ENCODE data around the gene TAS2R41. TPM values are rescaled to one million over a fixed set of nuclear protein-coding genes. Genes with fewer than 3 reads are reported as not detected.
A peak's percentile ranks its signal among the peaks of the same experiment; 100 is the strongest.

Gene TAS2R41
- total RNA-seq, 4 donors from 2014 or later = 0.70 TPM; not detected in 3

DNA sequence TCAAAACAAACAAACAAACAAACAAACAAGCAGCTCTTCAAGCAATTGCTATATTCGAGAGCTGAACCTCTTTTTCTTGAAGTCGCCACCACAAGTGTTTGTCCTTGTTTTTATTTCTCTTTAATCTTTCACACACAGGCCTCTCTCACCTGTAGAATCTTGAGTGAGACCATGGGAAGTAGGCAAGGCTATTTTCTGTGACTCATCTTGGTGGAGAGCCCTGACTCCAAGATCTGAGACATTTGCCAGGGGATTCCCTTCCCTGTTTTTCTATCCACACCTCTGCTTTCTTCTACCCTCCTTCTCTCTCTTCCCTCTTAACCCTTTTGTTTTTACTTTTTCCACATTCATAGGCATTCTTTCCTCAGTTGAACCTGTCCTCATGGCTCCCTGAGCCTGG is 42.4 kb upstream of the TAS2R41 start:
- Histone ChIP-seq H3K4me3 (no peak overlapping the region), H3K27me3 (no peaks in the 10 kb centered on the region), H3K9me3 (no peaks in the 10 kb centered on the region), H3K36me3 (no peaks in the 10 kb centered on the region), H3K4me1 (peaks cover 4 to 25% (median 8%) of the 10 kb centered on the region in 3 donors), H3K27ac (peak overlapping the region in 3 of 4 donors; percentile 56 to 79 (median 76))
- intact Hi-C loops (cut with DNase I) = no loop called here
- TF ChIP-seq, protein P1, sequence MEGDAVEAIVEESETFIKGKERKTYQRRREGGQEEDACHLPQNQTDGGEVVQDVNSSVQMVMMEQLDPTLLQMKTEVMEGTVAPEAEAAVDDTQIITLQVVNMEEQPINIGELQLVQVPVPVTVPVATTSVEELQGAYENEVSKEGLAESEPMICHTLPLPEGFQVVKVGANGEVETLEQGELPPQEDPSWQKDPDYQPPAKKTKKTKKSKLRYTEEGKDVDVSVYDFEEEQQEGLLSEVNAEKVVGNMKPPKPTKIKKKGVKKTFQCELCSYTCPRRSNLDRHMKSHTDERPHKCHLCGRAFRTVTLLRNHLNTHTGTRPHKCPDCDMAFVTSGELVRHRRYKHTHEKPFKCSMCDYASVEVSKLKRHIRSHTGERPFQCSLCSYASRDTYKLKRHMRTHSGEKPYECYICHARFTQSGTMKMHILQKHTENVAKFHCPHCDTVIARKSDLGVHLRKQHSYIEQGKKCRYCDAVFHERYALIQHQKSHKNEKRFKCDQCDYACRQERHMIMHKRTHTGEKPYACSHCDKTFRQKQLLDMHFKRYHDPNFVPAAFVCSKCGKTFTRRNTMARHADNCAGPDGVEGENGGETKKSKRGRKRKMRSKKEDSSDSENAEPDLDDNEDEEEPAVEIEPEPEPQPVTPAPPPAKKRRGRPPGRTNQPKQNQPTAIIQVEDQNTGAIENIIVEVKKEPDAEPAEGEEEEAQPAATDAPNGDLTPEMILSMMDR (IDR thresholded peaks at IDR 0.05) = no peak
- no peak for TF ChIP-seq POLR2A (IDR thresholded peaks at IDR 0.05)
- no peak for DNase-seq
- 43 to 60% methylated on average over 2 of the region's 2 CpGs for WGBS, 2 donors

DNA sequence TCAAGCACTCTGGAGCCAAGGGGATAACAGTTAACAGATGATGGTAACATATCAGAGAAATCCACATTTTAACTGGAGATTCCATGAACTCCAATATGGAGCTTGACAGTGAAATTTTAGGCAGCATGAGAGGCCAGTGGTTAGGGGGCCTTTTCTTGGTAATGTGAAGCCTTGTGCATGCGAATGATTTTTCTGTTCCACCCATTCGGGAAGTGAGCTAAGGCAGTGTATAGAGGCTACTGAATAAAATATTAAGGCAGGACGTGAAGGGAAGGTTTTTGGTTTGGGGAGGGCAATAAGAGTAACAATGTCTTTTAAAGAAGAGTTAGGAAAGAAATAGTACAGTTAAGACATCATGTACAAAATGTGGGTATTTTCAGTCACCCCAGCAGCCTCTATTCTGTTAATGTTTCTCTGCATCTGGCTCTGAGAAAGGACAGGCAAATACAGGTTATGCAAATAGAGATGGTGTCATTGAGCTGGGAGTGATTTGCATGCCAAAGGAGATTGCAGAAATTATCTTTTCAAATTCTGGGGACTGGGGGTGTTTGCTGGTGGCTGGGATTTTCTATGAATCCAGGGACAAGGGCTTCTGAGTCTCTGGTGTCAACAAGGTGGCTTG is 41.2 kb upstream of the TAS2R41 start:
- H3K9me3 ChIP-seq = no peaks in the 10 kb centered on the region
- intact Hi-C loops (cut with DNase I) = no loop called here
- no peak overlapping the region for H3K4me3 ChIP-seq
- DNase-seq = no peak
- TF ChIP-seq POLR2A (IDR thresholded peaks at IDR 0.05) = no peak
- TF ChIP-seq, protein P1 (IDR thresholded peaks at IDR 0.05) = no peak
- peaks cover 0 to 20% (median 8%) of the 10 kb centered on the region in 3 donors for H3K4me1 ChIP-seq
- no peak overlapping the region for H3K27ac ChIP-seq
- no peaks in the 10 kb centered on the region for H3K36me3 ChIP-seq
- H3K27me3 ChIP-seq = no peaks in the 10 kb centered on the region
- 93 to 98% methylated on average over 3 of the region's 3 CpGs for WGBS, 2 donors

DNA sequence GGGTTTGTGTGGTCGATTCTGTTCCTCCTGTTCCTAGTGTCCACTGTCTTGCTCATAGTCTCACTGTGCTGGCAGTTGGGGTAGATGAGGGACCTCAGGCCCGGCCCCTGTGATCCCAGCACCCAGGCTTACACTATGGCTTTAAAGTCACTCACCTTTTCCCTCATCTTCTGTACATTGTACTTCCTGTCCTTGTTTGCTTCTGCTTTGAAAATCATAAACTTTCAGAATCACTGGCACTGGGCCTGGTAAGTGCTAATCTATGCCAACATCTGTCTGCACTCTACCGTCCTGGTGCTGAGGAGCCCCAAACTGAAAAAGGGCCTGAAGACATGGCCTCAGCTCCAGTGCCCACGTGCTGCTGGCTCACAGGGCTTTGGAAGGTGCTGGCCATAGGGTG is 40.1 kb upstream of the TAS2R41 start:
- H3K4me3 ChIP-seq = no peak overlapping the region
- H3K36me3 ChIP-seq = no peaks in the 10 kb centered on the region
- H3K27ac ChIP-seq = no peak overlapping the region
- 38 to 48% methylated on average over 4 of the region's 4 CpGs for WGBS, 2 donors
- no peaks in the 10 kb centered on the region for H3K9me3 ChIP-seq
- H3K27me3 ChIP-seq = no peaks in the 10 kb centered on the region
- no peak for DNase-seq
- H3K4me1 ChIP-seq = peaks cover 0 to 20% (median 8%) of the 10 kb centered on the region in 3 donors
- TF ChIP-seq POLR2A (IDR thresholded peaks at IDR 0.05) = no peak
- intact Hi-C loops (cut with DNase I) = no loop called here

DNA sequence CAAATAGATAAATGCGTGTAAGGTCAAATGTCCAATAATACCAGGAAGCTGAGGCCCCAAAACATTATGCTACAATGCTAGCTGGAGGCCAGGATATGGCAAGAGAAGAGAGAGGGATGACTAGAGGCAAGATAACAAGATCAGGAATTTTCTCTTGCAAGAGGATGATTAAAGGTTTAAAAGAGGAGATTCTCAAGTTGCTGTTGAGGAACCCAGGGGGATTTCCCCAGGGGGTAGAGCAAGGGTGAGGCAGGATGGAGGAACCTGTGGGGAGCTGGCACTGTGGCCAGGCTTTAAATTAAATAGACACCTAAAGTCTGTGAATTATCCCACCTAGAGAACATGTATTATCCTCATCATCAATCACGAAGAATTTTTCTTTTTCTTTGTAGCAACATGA is 37.8 kb upstream of the TAS2R41 start:
- H3K4me3 ChIP-seq = no peak overlapping the region
- no peak overlapping the region for H3K27ac ChIP-seq
- no peaks in the 10 kb centered on the region for H3K27me3 ChIP-seq
- DNase-seq = no peak
- H3K9me3 ChIP-seq = no peaks in the 10 kb centered on the region
- TF ChIP-seq POLR2A (IDR thresholded peaks at IDR 0.05) = no peak
- TF ChIP-seq, protein P1 (IDR thresholded peaks at IDR 0.05) = no peak
- H3K36me3 ChIP-seq = no peaks in the 10 kb centered on the region
- peaks cover 0 to 10% (median 8%) of the 10 kb centered on the region in 3 donors for H3K4me1 ChIP-seq
- intact Hi-C loops (cut with DNase I) = no loop called here
- WGBS, 2 donors = 89 to 94% methylated on average over 2 of the region's 2 CpGs

DNA sequence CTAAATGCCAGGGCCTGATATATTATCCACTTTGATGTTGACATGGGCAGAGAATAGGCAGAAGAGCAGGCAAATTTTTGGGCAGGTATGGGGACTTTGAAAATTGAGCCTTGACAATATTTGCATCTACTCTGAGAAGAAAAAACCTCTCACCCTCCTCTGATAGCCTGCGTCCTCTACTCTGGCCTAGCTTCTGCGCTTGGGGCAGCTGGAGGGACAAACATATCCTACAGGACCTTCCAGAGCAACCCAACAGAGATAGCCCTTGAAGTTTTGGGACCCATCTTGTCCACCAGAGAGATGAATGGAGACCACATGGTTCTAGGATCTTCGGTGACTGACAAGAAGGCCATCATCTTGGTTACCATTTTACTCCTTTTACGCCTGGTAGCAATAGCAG is 34.5 kb upstream of the TAS2R41 start, which contains the start of gene TAS2R60:
TAS2R60 (plus strand) TSS at position 301 of the 400 bp plus-strand sequence; CDS start at position 301, 0 bp downstream.
- peaks cover 0 to 8% (median 0%) of the 10 kb centered on the region in 4 donors for H3K27me3 ChIP-seq
- intact Hi-C loops (cut with DNase I) = no loop called here
- no peaks in the 10 kb centered on the region for H3K4me1 ChIP-seq
- no peaks in the 10 kb centered on the region for H3K36me3 ChIP-seq
- TF ChIP-seq, protein P1 (IDR thresholded peaks at IDR 0.05) = no peak
- TF ChIP-seq POLR2A (IDR thresholded peaks at IDR 0.05) = no peak
- no peak within 1 kb of the TSS for H3K27ac ChIP-seq
- H3K9me3 ChIP-seq = no peaks in the 10 kb centered on the region
- H3K4me3 ChIP-seq = no peak within 1 kb of the TSS
- DNase-seq = no peak
- 81 to 83% methylated on average over 2 to 4 of the region's 4 CpGs for WGBS, 2 donors
